Endothelial cell (in vitro differentiated cells): ENCODE data around the gene WDR59. TPM values are rescaled to one million over a fixed set of nuclear protein-coding genes. Genes with fewer than 3 reads are reported as not detected.
A peak's percentile ranks its signal among the peaks of the same experiment; 100 is the strongest.

Experiments
- DNase-seq: peaks from one replicate; pipeline ENCODE4 v3.0.0; 2021; ENCODE audit warnings: low spot score
- H3K27ac Mint-ChIP-seq: one replicate; pipeline ENCODE4 v1.8.0; 2021; ENCODE audit warnings: mixed read lengths, inconsistent platforms; ENCODE audit not compliant: unreplicated experiment
- H3K27me3 Mint-ChIP-seq: one replicate; pipeline ENCODE4 v1.8.0; 2021; ENCODE audit warnings: mild to moderate bottlenecking, moderate library complexity, mixed read lengths, inconsistent platforms; ENCODE audit not compliant: unreplicated experiment
- H3K36me3 Mint-ChIP-seq: one replicate; pipeline ENCODE4 v1.8.0; 2021; ENCODE audit warnings: mild to moderate bottlenecking, low read depth, mixed read lengths, inconsistent platforms; ENCODE audit not compliant: unreplicated experiment
- H3K4me1 Mint-ChIP-seq: one replicate; pipeline ENCODE4 v1.8.0; 2021; ENCODE audit warnings: mild to moderate bottlenecking, mixed read lengths, inconsistent platforms; ENCODE audit not compliant: unreplicated experiment
- H3K4me3 Mint-ChIP-seq: one replicate; pipeline ENCODE4 v1.8.0; 2021; ENCODE audit warnings: mild to moderate bottlenecking, mixed read lengths, inconsistent platforms; ENCODE audit not compliant: unreplicated experiment
- H3K9me3 Mint-ChIP-seq: one replicate; pipeline ENCODE4 v1.8.0; 2021; ENCODE audit warnings: mixed read lengths, inconsistent platforms; ENCODE audit not compliant: unreplicated experiment
- total RNA-seq: library from RNA; stranded (reverse); fragmentation: NEBNext Ultra II Directional; extraction: Animal tissue kit (Norgen Biotek cat#: 25700); gene quantifications from one replicate; pipeline ENCODE4 v1.2.1, GENCODE V29; 2021; ENCODE audit not compliant: unreplicated experiment
- TF ChIP-seq, protein P1 (sequence below): fragments of 200-600 bp; sonication (generic); IDR thresholded peaks from one replicate; pipeline ENCODE4 v1.5.0; 2021; ENCODE audit warnings: antibody characterized with exemption; ENCODE audit not compliant: unreplicated experiment

The WDR59 gene
- total RNA-seq, 1 donor from 2014 or later: 107 TPM

DNA sequence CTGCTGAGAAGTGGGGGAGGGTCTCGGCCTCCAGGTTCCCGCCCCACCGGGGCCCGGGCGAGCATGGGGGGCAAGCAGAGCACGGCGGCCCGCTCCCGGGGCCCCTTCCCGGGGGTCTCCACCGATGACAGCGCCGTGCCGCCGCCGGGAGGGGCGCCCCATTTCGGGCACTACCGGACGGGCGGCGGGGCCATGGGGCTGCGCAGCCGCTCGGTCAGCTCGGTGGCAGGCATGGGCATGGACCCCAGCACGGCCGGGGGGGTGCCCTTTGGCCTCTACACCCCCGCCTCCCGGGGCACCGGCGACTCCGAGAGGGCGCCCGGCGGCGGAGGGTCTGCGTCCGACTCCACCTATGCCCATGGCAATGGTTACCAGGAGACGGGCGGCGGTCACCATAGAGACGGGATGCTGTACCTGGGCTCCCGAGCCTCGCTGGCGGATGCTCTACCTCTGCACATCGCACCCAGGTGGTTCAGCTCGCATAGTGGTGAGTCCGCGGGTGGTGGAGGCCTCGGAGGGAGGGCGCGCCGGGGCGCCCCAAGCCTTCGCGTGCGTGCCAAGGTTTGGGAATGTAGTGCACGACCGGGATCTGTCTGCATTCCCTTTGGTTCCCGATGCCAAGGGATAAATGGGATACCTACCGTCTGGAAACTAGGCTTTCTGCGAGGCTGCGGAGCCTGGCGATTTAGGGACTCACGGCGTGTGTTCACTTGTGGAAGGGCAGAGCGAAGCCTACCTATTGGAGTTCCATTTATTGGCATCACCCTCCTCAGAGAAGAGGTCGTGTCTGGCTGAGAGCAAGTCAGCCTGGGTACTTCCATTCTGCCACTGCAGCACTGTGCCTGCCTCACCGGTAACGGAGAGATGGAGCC lies 14.9 kb upstream of the WDR59 start:
- peaks cover 6% of the 10 kb centered on the region for H3K27me3 Mint-ChIP-seq
- H3K36me3 Mint-ChIP-seq: peaks cover 19% of the 10 kb centered on the region
- peak overlapping the region; percentile 57 for H3K27ac Mint-ChIP-seq
- TF ChIP-seq, protein P1, sequence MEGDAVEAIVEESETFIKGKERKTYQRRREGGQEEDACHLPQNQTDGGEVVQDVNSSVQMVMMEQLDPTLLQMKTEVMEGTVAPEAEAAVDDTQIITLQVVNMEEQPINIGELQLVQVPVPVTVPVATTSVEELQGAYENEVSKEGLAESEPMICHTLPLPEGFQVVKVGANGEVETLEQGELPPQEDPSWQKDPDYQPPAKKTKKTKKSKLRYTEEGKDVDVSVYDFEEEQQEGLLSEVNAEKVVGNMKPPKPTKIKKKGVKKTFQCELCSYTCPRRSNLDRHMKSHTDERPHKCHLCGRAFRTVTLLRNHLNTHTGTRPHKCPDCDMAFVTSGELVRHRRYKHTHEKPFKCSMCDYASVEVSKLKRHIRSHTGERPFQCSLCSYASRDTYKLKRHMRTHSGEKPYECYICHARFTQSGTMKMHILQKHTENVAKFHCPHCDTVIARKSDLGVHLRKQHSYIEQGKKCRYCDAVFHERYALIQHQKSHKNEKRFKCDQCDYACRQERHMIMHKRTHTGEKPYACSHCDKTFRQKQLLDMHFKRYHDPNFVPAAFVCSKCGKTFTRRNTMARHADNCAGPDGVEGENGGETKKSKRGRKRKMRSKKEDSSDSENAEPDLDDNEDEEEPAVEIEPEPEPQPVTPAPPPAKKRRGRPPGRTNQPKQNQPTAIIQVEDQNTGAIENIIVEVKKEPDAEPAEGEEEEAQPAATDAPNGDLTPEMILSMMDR: no peak
- H3K9me3 Mint-ChIP-seq: no peaks in the 10 kb centered on the region
- peaks cover 47% of the 10 kb centered on the region for H3K4me1 Mint-ChIP-seq
- peak overlapping the region; percentile 99 for H3K4me3 Mint-ChIP-seq
- DNase-seq: peak; percentile 31

DNA sequence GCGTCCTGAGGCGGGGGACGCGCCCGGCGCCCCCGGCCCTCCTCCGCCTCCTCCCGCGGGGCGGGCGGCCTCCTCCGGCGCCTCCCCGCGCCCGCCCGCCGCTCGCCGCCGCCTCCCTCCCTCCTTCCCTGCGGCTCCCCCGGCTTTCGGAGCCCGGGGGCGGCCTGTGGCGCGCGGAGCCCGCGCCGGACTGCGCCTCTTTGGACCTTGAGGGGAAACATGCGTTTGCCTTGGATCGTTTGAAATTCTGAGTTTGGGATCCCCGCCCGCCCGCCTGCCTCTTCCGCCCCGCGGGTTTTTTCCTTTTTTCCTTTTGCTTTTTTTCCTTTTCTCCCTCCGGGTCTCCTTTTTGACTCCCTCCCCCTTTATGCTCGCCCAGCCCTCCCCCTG lies 14.3 kb upstream of the WDR59 start:
- H3K27me3 Mint-ChIP-seq: peaks cover 6% of the 10 kb centered on the region
- no peaks in the 10 kb centered on the region for H3K9me3 Mint-ChIP-seq
- peaks cover 44% of the 10 kb centered on the region for H3K4me1 Mint-ChIP-seq
- H3K36me3 Mint-ChIP-seq: peaks cover 18% of the 10 kb centered on the region
- TF ChIP-seq, protein P1: no peak
- DNase-seq: no peak
- H3K4me3 Mint-ChIP-seq: peak overlapping the region; percentile 85
- no peak overlapping the region for H3K27ac Mint-ChIP-seq

DNA sequence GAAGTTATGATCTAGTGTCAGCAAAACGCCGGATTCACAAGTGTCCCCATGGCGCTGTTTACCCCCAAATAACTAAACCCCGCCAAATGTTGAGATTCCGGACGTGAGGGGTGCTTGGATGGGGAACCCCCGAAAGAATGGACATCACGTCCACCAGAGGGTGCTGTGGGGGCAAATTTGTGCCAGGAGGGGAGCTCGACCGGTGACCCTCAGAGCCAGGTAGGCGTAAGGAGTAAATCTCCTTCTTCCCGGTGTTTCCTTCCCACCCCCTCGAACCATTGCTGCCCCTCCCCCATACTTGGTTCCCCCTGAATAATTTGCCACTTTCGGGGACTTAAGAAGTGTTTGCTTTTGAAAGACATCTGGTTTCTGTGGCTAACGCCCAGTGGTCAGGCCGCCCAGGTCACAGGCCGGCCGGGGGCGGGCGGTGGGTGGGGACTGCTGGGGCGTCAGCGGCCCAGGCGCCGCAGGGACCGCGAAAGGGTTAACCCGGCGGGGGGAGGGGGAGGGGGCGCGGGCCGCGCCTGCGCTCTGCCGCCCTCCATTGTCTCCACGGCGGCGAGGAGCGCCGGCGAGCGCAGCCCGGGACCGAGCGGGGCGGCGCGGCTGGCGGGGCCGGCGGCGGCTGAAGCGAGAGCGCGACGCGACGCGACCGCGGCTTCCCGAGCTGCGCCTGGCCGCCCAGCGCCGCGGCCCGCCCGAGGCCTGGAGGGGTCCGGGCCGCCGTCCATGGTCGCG lies 13.7 kb upstream of the WDR59 start, which contains the start of gene ZNRF1:
Gene ZNRF1, plus strand, starts transcription at position 544 of the 738 bp plus-strand sequence. CDS start 648 bp downstream, outside the sequence.
- H3K4me3 Mint-ChIP-seq: peak within 1 kb of the TSS; percentile 99
- TF ChIP-seq, protein P1: peak; percentile 87
- H3K27me3 Mint-ChIP-seq: peaks cover 7% of the 10 kb centered on the region
- peak; percentile 98 for DNase-seq
- peaks cover 13% of the 10 kb centered on the region for H3K36me3 Mint-ChIP-seq
- H3K27ac Mint-ChIP-seq: peak within 1 kb of the TSS; percentile 15
- peaks cover 38% of the 10 kb centered on the region for H3K4me1 Mint-ChIP-seq
- no peaks in the 10 kb centered on the region for H3K9me3 Mint-ChIP-seq

DNA sequence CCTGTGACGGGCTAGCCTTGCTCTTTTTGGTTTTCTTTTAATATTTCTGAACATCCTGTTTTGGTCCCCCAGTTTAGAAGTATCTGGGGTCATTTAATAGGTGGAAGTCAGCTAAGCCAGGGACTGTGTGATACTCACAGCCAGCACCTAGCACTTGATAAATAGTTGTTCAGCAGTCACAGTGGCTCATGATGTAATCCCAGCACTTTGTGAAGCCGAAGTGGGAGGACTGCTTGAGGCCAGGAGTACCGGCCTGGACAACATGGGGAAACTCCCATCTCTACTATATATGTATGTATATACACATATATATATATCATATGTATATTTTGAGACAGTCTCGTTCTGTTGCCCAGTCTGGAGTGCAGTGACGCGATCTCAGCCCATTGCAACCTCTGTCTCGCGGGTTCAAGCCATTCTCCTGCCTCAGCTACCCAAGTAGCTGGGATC lies 12.1 kb upstream of the WDR59 start:
- TF ChIP-seq, protein P1: no peak
- no peak overlapping the region for H3K27ac Mint-ChIP-seq
- H3K27me3 Mint-ChIP-seq: peaks cover 9% of the 10 kb centered on the region
- no peaks in the 10 kb centered on the region for H3K9me3 Mint-ChIP-seq
- DNase-seq: no peak
- no peak overlapping the region for H3K4me3 Mint-ChIP-seq
- H3K4me1 Mint-ChIP-seq: peaks cover 24% of the 10 kb centered on the region
- peaks cover 6% of the 10 kb centered on the region for H3K36me3 Mint-ChIP-seq

GRCh38 chr16:74995986-74996385 lies 11.1 kb upstream of the WDR59 start:
- no peaks in the 10 kb centered on the region for H3K9me3 Mint-ChIP-seq
- no peak overlapping the region for H3K4me3 Mint-ChIP-seq
- no peak for DNase-seq
- H3K36me3 Mint-ChIP-seq: peaks cover 4% of the 10 kb centered on the region
- H3K4me1 Mint-ChIP-seq: peaks cover 21% of the 10 kb centered on the region
- TF ChIP-seq, protein P1: no peak
- H3K27me3 Mint-ChIP-seq: peaks cover 6% of the 10 kb centered on the region
- no peak overlapping the region for H3K27ac Mint-ChIP-seq
